GM23338 (cell line): ENCODE measurements around the gene SRRM2. TPM values are rescaled to one million over a fixed set of nuclear protein-coding genes. Genes with fewer than 3 reads are reported as not detected.

Experiments used
- ATAC-seq: fragments of 200-7000 bp; cut with Tn5 transposase; 3 replicates; pipeline ENCODE4 v1.9.1; 2020
- DNase-seq: peaks from one replicate; pipeline ENCODE4 v3.0.0-alpha.2; 2015; ENCODE audit warnings: low spot score
- H2AFZ ChIP-seq: fragments of 200-600 bp; sonication (generic); 2 replicates; pipeline ENCODE4 v1.8.0; 2016; ENCODE audit warnings: antibody characterized with exemption, mild to moderate bottlenecking, moderate library complexity
- H3F3A ChIP-seq: fragments of 200-600 bp; sonication (generic); replicated peaks from 2 replicates; pipeline ENCODE4 v1.8.0; 2017; ENCODE audit warnings: antibody characterized with exemption, mixed run types, low read depth
- H3K27ac ChIP-seq: fragments of 200-600 bp; sonication (generic); 2 replicates; pipeline ENCODE4 v1.6.1; 2016; ENCODE audit warnings: low read depth
- H3K27me3 ChIP-seq: fragments of 200-600 bp; sonication (generic); 2 replicates; pipeline ENCODE4 v1.8.0; 2016; ENCODE audit warnings: mild to moderate bottlenecking, mixed run types, moderate library complexity; ENCODE audit not compliant: insufficient read depth
- H3K36me3 ChIP-seq: fragments of 200-600 bp; sonication (generic); 2 replicates; pipeline ENCODE4 v1.8.0; 2016; ENCODE audit warnings: mild to moderate bottlenecking; ENCODE audit not compliant: insufficient read depth
- H3K4me1 ChIP-seq: fragments of 200-600 bp; sonication (generic); 2 replicates; pipeline ENCODE4 v1.8.0; 2016; ENCODE audit warnings: mild to moderate bottlenecking, moderate library complexity; ENCODE audit not compliant: insufficient read depth
- H3K4me2 ChIP-seq: fragments of 200-600 bp; sonication (generic); 2 replicates; pipeline ENCODE4 v1.7.1; 2017; ENCODE audit warnings: mixed run types
- H3K4me3 ChIP-seq: fragments of 200-600 bp; sonication (generic); 2 replicates; pipeline ENCODE4 v1.6.1; 2016; ENCODE audit warnings: mixed run types
- H3K79me2 ChIP-seq: fragments of 200-600 bp; sonication (generic); replicated peaks from 2 replicates; pipeline ENCODE4 v1.8.0; 2017; ENCODE audit warnings: mild to moderate bottlenecking; ENCODE audit not compliant: insufficient read depth
- H3K9me2 ChIP-seq: fragments of 200-600 bp; sonication (generic); 2 replicates; pipeline ENCODE4 v1.8.0; 2017; ENCODE audit not compliant: insufficient read depth
- H4K20me1 ChIP-seq: fragments of 200-600 bp; sonication (generic); replicated peaks from 2 replicates; pipeline ENCODE4 v1.8.0; 2017; ENCODE audit warnings: mild to moderate bottlenecking; ENCODE audit not compliant: insufficient read depth
- H3K27ac Mint-ChIP-seq: 2 replicates; pipeline ENCODE4 v1.8.0; 2020; ENCODE audit warnings: inconsistent platforms, mild to moderate bottlenecking, moderate library complexity, mixed read lengths
- H3K27me3 Mint-ChIP-seq: 3 replicates; pipeline ENCODE4 v1.8.0; 2022; ENCODE audit warnings: low read depth, mild to moderate bottlenecking, moderate library complexity, mixed read lengths, inconsistent platforms; ENCODE audit not compliant: insufficient read depth, poor library complexity
- H3K36me3 Mint-ChIP-seq: 3 replicates; pipeline ENCODE4 v1.8.0; 2021; ENCODE audit warnings: low read depth, mild to moderate bottlenecking, inconsistent platforms, moderate library complexity, mixed read lengths
- H3K4me1 Mint-ChIP-seq: 3 replicates; pipeline ENCODE4 v1.8.0; 2020; ENCODE audit warnings: mild to moderate bottlenecking, inconsistent platforms, mixed read lengths
- H3K4me3 Mint-ChIP-seq: 3 replicates; pipeline ENCODE4 v1.8.0; 2021; ENCODE audit warnings: moderate library complexity, mild to moderate bottlenecking, inconsistent platforms, mixed read lengths
- H3K9me3 Mint-ChIP-seq: 3 replicates; pipeline ENCODE4 v1.8.0; 2020; ENCODE audit warnings: moderate library complexity, mild to moderate bottlenecking, inconsistent platforms, mixed read lengths
- CREB1 ChIP-seq: fragments of 250-450 bp; sonication (Bioruptor Pico); IDR thresholded peaks from 2 replicates; pipeline ENCODE4 v1.5.0; 2020; ENCODE audit warnings: low read depth, mild to moderate bottlenecking, moderate library complexity
- ETS1 ChIP-seq: IDR thresholded peaks from 2 replicates; pipeline ENCODE4 v1.6.1; 2016; ENCODE audit warnings: antibody characterized with exemption
- EZH2 ChIP-seq: fragments of 200-600 bp; sonication (generic); IDR thresholded peaks from one replicate; pipeline ENCODE4 v1.8.0; 2017; ENCODE audit warnings: antibody characterized with exemption, mild to moderate bottlenecking, low read depth; ENCODE audit not compliant: unreplicated experiment
- EZH2phosphoT487 ChIP-seq: fragments of 200-600 bp; sonication (generic); IDR thresholded peaks from one replicate; pipeline ENCODE4 v1.8.1; 2018; ENCODE audit warnings: antibody characterized with exemption; ENCODE audit not compliant: unreplicated experiment
- JUNB ChIP-seq: IDR thresholded peaks from one replicate; pipeline ENCODE4 v1.6.1; 2016; ENCODE audit warnings: antibody characterized with exemption; ENCODE audit not compliant: unreplicated experiment
- POLR2AphosphoS5 ChIP-seq: IDR thresholded peaks from 2 replicates; pipeline ENCODE4 v1.6.1; 2016; ENCODE audit warnings: antibody characterized with exemption, low read depth
- REST ChIP-seq: IDR thresholded peaks from one replicate; pipeline ENCODE4 v1.6.1; 2018; ENCODE audit warnings: antibody characterized with exemption; ENCODE audit not compliant: unreplicated experiment
- ZNF114 ChIP-seq: fragments of 250-450 bp; sonication (Bioruptor Pico); IDR thresholded peaks from 2 replicates; pipeline ENCODE4 v1.5.0; 2020; ENCODE audit warnings: mild to moderate bottlenecking, moderate library complexity
- ZNF331 ChIP-seq: fragments of 250-450 bp; sonication (Bioruptor Pico); IDR thresholded peaks from 2 replicates; pipeline ENCODE4 v1.5.0; 2020; ENCODE audit warnings: low read depth, mild to moderate bottlenecking, moderate library complexity
- ZNF462 ChIP-seq: fragments of 250-450 bp; sonication (Bioruptor Pico); IDR thresholded peaks from 2 replicates; pipeline ENCODE4 v1.5.0; 2020; ENCODE audit warnings: mild to moderate bottlenecking, moderate library complexity
- polyA plus RNA-seq: library from polyadenylated mRNA; unstranded; fragments of >200 nt; fragmentation: Nextera tagmentation; extraction: Ambion mirVana; gene quantifications from 2 replicates; pipeline ENCODE4 v1.2.1, GENCODE V29; 2016
- total RNA-seq: library from RNA; depleted of rRNA; stranded (reverse); fragments of >200 nt; shearing (Covaris generic); gene quantifications from 2 replicates; pipeline ENCODE4 v1.2.3, GENCODE V29; 2014

Gene SRRM2
- total and polyA plus RNA-seq, 2 experiments from 2014 or later: 308 to 893 TPM

- Histone ChIP-seq H3K9me2 (no peaks in the 10 kb centered on the region), H3K4me2 (no peak overlapping the region), H3F3A (no peaks in the 10 kb centered on the region), H3K4me1 (no peaks in the 10 kb centered on the region; the same call in 1 of the 2 replicates), H4K20me1 (no peaks in the 10 kb centered on the region), H3K27ac (no peak overlapping the region), H3K36me3 (no peaks in the 10 kb centered on the region), H3K79me2 (no peaks in the 10 kb centered on the region), H2AFZ (no peak overlapping the region), H3K4me3 (no peak overlapping the region), H3K27me3 (no peaks in the 10 kb centered on the region)
- TF ChIP-seq POLR2AphosphoS5: no peak
- TF ChIP-seq ZNF331 (CRISPR knock-in tag): no peak
- Mint-ChIP-seq H3K4me3 (no peak overlapping the region), H3K4me1 (no peaks in the 10 kb centered on the region), H3K27ac (no peak overlapping the region), H3K36me3 (no peaks in the 10 kb centered on the region), H3K27me3 (peaks cover 12% of the 10 kb centered on the region), H3K9me3 (no peaks in the 10 kb centered on the region)
- no peak for DNase-seq
- no peak for ATAC-seq
Observed at GRCh38 chr16:2813771-2814221, 61.4 kb downstream of the SRRM2 start.

- H3K27ac Mint-ChIP-seq: no peak overlapping the region
- H3K79me2 ChIP-seq: no peaks in the 10 kb centered on the region
- no peaks in the 10 kb centered on the region for H3K9me3 Mint-ChIP-seq
- H3K9me2 ChIP-seq: no peaks in the 10 kb centered on the region
- ATAC-seq (no peak), DNase-seq (no peak)
- no peak overlapping the region for H2AFZ ChIP-seq
- no peaks in the 10 kb centered on the region for H3K36me3 ChIP-seq
- no peaks in the 10 kb centered on the region for H3K4me1 Mint-ChIP-seq
- H3K27me3 ChIP-seq: no peaks in the 10 kb centered on the region
- no peaks in the 10 kb centered on the region for H3K36me3 Mint-ChIP-seq
- no peaks in the 10 kb centered on the region for H4K20me1 ChIP-seq
- H3K4me3 Mint-ChIP-seq: no peak overlapping the region
- H3K27ac ChIP-seq: no peak overlapping the region
- no peaks in the 10 kb centered on the region; the same call in 1 of the 2 replicates for H3K4me1 ChIP-seq
- no peak overlapping the region for H3K4me2 ChIP-seq
- H3K27me3 Mint-ChIP-seq: peaks cover 12% of the 10 kb centered on the region
- no peak overlapping the region for H3K4me3 ChIP-seq
- no peaks in the 10 kb centered on the region for H3F3A ChIP-seq
- TF ChIP-seq EZH2: no peak
- TF ChIP-seq EZH2phosphoT487: no peak
- no peak for TF ChIP-seq JUNB
- TF ChIP-seq ETS1: no peak
- no peak for TF ChIP-seq ZNF114
- TF ChIP-seq POLR2AphosphoS5: no peak
- no peak for TF ChIP-seq REST
- TF ChIP-seq CREB1: no peak
- TF ChIP-seq ZNF462: no peak
Observed at GRCh38 chr16:2814551-2815298, 62.3 kb downstream of the SRRM2 start.
